Stimulated activated CD8-positive, alpha-beta memory T cell treated with anti-CD3 and anti-CD28 coated beads, Interleukin-7, amount 100 ng/mL, for 1 hour (primary cell): ENCODE data around the gene TTL.
A peak's percentile ranks its signal among the peaks of the same experiment; 100 is the strongest.

Source experiments
- DNase-seq, 2 donors: peaks; one replicate each; pipeline ENCODE4 v3.0.0-alpha.2; 2020; ENCODE audit warnings: low read depth in 2 of 2

TTL gene

DNA sequence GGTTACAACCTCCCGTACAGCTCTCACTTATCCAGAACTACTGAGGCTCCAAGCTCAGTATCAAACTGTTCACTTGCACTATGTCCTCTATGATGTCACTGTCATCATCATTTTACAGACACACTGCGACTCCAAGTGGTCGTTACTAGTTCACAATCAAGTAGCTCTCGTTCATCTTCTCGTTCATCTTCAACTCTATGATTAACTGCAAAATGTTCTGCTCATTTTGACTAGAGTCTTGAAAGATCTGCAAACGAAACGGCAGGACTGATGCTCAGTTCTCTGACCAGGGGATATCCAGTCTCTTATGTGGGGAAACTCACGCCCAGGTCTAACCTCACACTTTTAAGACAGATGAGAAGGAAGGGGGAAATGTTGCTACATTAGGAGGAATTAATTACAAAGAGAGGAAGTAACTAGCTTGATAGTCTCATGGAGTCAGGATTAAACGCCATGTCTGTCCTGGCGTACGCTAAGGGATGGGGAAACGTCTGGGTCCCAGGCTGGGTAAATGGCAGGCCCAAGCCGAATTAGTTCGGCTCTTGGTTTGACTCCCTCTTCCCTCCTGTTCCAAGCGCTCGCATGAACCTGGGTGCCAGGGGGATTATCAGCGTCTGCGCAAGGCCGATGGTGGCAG lies 101.7 kb downstream of the TTL start:
- DNase-seq = no peak

GRCh38 chr2:112584134-112584890 lies 102.4 kb downstream of the TTL start, which contains the start of gene CHCHD5:
CHCHD5 (plus strand) TSS chr2:112584609; CDS start chr2:112584648, 39 bp downstream.
- peak; percentile 82 to 86 for DNase-seq

DNA sequence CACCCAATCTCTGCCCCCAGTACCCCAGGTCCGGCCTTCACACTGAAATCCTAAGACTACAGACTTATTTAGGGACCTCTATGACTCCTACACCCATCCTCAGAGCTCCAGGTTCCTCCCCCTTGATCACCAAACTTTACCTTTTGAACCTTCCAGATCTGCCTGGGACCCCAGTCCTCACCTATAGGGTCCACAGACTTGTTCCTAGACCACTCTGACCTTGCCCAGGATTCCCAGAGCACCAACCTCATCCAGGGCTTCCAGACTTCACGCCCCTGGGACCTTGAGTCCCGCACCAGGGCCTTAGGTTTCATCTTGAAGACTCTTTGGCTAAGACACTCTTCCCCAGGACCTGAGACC lies 102.9 kb downstream of the TTL start:
- no peak for DNase-seq

DNA sequence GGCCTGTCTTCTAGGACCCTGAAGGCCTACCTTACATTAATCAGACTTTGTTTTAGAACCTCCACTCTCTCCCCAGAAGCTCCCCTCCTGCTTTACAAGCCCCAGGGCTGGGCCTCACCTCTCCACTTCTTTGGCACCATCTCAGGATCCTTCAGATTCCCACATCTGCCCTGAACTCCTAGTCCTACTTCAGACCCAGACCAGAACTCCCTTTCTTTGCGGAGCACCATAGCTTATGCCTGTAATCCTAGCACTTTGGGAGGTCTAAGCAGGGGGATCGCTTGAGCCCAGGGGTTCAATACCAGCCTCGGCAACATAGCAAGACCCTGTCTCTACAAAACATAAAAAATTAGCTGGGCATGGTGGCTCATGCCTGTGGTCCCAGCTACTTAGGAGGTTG lies 103.4 kb downstream of the TTL start:
- no peak for DNase-seq

DNA sequence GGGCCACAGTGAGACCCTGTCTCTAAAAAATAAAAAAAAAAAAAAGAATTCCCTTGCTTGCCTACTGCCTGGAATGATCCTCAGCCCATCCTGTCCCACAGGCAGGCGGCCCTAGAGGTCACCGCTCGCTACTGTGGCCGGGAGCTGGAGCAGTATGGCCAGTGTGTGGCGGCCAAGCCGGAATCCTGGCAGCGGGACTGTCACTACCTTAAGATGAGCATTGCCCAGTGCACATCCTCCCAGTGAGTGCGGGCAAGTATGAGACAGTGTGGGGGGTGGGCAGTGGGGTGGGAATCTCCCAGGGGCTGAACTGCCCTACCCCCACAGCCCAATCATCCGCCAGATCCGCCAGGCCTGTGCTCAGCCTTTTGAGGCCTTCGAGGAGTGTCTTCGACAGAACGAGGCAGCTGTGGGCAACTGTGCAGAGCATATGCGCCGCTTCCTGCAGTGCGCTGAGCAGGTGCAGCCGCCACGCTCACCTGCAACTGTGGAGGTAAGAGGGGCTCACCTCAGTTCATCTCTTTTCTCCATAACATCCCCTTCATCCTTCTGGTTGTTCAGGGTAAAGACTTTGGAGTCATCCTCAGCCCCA lies 104.0 kb downstream of the TTL start:
- no peak for DNase-seq

GRCh38 chr2:112588611-112589045 lies 106.7 kb downstream of the TTL start:
- no peak for DNase-seq
